ENCODE measurements around the gene MET.
"Not testable (repeated sequence)": the region's sequence is repeated elsewhere in the genome, so short reads cannot be mapped to it uniquely, and the experiment has no call there.

The MET gene

DNA sequence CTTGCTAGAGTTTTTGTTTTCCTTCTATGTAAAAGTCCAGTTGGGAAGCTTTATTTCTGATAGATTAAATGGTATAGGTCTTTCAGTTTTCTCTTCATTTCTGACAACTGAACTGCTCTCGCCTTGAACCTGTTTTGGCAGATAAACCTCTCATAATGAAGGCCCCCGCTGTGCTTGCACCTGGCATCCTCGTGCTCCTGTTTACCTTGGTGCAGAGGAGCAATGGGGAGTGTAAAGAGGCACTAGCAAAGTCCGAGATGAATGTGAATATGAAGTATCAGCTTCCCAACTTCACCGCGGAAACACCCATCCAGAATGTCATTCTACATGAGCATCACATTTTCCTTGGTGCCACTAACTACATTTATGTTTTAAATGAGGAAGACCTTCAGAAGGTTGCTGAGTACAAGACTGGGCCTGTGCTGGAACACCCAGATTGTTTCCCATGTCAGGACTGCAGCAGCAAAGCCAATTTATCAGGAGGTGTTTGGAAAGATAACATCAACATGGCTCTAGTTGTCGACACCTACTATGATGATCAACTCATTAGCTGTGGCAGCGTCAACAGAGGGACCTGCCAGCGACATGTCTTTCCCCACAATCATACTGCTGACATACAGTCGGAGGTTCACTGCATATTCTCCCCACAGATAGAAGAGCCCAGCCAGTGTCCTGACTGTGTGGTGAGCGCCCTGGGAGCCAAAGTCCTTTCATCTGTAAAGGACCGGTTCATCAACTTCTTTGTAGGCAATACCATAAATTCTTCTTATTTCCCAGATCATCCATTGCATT is 27.1 kb downstream of the MET start:
- no peak for DNase-seq (ENCODE audit: low spot score)

DNA sequence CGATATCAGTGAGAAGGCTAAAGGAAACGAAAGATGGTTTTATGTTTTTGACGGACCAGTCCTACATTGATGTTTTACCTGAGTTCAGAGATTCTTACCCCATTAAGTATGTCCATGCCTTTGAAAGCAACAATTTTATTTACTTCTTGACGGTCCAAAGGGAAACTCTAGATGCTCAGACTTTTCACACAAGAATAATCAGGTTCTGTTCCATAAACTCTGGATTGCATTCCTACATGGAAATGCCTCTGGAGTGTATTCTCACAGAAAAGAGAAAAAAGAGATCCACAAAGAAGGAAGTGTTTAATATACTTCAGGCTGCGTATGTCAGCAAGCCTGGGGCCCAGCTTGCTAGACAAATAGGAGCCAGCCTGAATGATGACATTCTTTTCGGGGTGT is 27.7 kb downstream of the MET start:
- DNase-seq (ENCODE audit: low spot score): no peak

- DNase-seq (ENCODE audit: low spot score): no peak
Observed at GRCh38 chr7:116702046-116702785, 30.2 kb downstream of the MET start.

- DNase-seq (ENCODE audit: low spot score): no peak
Observed at GRCh38 chr7:116704650-116705228, 32.7 kb downstream of the MET start.

DNA sequence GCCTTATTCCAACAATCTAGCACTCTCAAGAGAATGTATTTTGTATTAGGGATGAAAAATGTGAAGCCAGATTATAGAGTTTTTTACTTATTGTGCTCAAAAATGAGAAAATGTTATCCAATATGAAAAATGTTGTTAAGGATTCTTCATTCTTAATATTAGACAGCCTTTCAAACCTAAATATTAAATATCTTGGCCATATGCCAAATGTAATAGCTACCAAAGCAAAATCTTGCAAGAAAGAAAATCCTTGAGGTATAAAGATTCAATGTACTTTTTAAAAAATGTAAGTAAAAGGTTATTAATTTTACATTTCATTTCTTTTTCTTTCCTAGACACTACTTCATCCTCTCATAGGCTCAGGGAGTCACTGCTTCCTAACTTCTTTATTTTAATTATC is 33.4 kb downstream of the MET start:
- DNase-seq (ENCODE audit: low spot score): no peak

DNA sequence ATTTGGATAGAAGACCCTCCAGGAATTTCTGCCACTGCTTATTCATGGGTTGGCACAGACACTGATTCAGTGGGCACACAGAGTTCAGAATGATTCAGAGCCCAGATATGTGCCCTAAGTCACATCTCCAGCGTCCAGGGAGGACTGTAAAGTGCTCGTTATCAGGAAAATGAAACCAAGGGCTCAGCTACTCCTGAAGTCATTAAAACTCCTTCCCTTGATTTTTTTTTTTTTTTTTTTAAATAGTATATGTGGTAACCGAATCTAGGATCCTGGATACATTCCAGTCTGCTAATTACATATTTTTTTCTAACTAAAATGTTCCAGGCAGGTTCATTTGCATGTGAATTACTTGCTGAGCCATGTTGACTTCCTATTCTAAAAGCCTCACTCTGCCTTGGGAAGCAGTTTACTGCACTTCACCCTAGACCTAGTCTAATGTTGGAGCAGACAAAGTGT is 34.7 kb downstream of the MET start:
- no peak for DNase-seq (ENCODE audit: low spot score)

DNA sequence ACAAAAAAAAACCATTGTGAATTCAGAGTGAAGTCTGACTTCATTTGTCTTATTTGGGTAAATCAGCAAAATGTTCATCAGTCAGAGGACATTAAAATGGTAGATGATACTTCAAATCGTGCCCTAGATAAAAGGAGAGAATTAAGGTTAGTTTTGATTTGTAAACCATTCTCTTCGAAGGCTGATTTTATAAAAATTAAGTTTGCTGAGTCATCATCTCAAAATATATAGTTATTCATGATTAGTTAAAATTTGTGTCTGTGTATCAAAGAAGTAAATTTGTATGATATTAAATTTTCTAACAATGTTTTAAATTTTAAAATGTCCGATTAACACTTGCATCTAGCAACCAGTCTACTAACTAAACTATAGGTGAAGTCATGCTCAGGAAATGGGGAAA is 35.3 kb downstream of the MET start:
- DNase-seq (ENCODE audit: low spot score): no peak

DNA sequence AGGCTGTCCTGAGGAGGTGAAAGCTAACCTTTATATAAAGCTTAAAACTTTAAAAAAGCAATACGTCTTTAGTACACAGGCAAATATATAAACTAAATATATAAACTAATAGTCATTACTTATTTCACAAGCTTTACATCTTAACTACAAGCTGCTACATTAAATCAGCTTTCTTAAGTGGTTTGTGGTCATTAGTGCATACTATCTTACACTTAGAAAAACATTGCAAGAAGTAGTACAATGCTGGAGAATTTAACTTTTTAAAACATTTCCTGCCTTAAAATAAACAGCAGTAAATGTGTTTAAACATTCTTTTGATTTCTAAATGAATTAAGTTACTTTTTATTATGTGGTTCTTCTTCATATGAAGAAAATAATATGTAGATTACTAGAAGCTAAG is 36.3 kb downstream of the MET start:
- no peak for DNase-seq (ENCODE audit: low spot score)

DNA sequence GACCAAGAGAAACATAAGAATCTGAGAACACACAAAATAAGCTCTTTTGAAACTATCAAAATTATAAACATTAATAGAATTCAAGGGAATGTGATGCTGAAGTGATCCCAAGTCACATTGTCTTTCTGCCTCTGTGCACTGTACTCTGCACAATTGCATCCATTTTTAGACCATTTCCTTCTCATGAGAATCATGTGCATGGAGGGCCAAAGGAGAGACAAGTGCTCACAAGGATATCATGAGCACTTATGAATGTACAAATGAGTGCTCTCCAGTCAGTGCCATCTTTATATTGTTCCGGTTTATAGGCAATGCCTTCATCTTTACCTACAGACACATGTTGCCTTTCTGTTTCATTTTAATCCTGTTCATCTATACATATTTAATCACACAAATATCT is 36.9 kb downstream of the MET start:
- no peak for DNase-seq (ENCODE audit: low spot score)

- no peak for DNase-seq (ENCODE audit: low spot score)
Observed at GRCh38 chr7:116709336-116709735, 37.3 kb downstream of the MET start.

- DNase-seq (ENCODE audit: low spot score): no peak
Observed at GRCh38 chr7:116710764-116711452, 38.9 kb downstream of the MET start.

DNA sequence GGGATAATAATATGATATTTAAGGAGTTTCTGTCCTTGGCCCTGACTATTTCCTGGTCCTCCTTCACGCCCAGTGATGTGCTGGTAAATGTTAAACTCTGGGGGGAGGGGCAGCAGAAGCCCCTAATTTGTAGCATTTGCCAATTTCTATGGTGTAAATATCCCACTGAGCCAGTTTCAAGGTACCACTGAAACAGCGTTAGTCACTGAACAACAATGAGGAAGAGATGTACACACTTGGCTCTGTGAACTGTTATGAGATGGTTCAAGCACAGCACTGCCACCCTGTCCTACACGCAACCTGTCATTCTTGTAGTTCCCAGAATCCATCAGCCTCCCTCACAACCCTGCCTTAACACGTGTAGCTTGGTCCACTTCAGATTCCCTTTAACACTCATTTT is 39.8 kb downstream of the MET start:
- DNase-seq (ENCODE audit: low spot score): no peak

DNA sequence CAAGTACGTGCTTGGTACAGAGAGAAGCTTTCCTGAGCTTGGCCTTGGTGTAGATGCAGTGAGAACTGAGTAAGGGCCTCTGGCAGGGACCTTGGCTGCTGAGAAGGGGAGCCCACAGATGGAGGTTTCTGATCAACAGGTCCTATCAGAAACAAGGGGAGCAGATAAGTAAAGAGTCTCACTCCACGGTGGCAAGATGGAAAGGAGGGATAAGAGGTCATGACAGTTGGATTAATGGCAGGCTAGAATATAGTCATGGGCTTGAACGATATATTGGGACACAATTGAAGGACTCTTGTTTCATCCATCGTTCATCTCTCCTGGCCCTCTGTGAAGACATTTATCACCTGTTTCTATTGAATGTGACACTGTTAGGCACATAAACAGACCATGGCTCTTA is 41.5 kb downstream of the MET start:
- DNase-seq (ENCODE audit: low spot score): no peak

GRCh38 chr7:116713918-116714317 is 41.9 kb downstream of the MET start:
- DNase-seq (ENCODE audit: low spot score): no peak

- DNase-seq (ENCODE audit: low spot score): no peak
Observed at GRCh38 chr7:116715077-116715476, 43.1 kb downstream of the MET start.

DNA sequence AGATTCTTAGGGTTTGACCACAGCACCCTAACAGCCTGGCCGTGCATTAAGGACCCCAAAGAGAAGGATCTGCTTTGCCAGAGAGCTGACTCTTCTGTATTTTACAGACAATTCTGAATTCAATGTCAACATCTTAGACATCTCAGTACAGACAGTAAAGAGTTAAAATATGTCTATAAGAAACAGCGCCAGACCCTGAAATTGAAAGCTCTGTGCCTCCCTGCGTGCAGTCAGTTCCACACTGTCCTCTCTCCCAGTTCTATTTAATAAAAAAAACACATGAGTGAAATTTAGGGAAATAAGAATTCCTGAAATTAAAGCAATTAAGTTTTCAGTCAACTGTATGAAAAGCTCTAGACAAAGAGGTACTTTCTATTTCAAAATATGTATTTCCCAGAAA is 45.1 kb downstream of the MET start:
- DNase-seq (ENCODE audit: low spot score): no peak

- DNase-seq (ENCODE audit: low spot score): not testable (repeated sequence)
Observed at GRCh38 chr7:116723959-116724529, 52.0 kb downstream of the MET start.

DNA sequence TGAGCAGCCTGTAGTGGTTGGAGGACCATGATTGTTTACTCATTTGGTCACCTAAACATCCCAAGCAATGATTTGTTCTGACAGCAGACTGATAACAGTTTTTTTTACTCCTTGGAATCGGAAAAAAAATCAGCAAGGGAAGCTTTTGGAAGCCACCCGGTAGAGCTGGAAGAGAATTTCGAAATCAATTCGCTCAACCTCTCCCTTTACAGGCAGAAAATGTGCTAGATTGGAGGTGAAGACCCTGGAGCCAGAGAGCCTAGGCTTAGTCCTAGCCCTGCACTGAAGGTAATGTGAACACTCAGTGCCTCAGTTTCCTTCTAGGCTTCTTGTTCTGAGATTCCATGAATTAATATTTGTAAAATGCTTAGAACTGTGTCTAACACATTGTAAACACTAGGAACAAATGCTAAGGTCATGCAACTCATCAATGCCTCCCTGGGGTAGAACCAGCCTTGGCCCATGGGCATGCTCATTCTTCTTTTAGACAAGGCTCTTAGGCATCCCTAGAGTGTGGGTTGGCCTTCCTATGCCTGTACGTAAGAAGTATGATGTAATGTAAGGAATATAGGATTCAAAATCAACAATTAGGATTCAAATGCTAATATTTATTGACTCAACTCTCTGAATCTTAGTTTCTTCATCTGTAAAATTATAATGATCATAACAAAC is 52.7 kb downstream of the MET start:
- no peak for DNase-seq (ENCODE audit: low spot score)

DNA sequence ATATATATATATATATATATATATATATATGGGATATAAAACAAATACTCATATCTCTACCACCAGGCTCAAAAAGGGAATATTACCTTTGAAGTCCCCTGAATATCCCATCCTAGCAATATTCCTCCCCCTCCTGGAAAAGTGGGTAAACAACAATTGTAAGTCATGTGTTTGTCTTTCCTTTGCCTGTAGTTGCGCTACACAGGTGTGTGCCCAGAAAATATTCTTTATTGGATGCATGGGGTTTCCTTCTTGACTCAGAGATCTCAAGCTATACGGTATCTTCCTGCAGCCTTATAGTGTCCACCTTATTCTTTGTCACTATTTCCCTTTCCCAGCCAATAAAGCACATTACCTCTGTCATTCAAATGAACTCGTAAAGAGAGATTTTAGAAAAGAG is 54.2 kb downstream of the MET start:
- no peak for DNase-seq (ENCODE audit: low spot score)

DNA sequence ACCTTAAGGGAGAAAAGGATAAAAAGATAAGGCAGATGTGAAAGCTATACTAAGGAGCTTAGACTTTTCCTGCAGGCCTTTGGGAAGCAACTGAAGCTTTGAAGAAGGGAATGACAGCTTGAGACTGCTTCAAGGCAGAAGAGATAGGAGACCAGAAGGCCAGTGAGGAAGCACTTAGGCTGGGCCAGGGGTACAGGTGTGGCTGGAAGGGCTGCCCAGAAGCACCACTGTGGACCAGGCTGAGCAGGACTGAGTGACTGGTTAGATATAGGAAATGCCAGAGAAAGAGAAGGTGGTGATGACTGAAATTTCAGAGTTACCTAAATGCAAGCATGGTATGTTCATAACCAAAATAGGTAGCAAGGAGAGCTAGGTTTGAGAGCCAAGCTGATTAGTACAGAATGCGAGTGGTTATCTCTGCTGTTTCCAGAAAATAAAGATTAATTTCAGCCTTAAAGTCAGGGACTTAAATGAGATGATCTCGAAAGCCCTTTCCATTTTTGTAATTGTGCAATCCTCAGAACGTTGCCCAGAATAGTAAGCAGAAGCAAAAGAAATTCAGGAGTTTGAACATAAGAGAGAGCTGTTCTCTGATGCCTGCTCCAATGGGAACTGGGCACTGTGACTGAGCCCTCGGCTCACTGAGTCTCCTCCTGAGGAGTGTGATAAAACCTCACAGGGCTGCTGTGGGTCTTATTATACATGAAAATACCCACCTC is 54.9 kb downstream of the MET start:
- no peak for DNase-seq (ENCODE audit: low spot score)

DNA sequence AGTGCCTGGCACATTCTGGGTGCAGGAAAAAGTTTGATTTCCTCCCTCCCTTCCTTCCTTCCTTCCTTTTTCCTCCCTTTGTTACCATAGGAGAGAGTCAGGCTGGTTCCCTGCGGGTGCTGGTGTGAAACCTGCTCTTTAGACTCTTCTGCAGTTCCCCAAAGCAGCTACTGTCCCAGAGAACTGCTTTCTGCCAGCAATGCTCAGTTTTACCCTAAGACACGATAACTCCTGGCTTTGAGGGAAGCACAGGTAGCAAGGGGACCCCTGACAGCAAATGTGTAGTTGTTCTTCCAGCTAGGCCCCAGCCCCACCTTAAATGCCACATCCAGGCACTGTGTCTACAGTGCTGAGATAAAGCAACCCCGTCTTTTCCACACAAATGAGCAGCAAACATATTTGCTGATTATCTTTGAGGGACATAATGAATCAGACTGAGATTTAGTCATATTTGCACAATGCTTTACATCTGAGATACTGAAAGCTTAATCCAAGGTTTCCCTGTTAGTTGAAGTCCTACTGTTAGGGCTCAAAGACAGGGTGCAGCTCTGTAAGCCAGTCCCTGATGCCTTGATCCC is 55.5 kb downstream of the MET start:
- no peak for DNase-seq (ENCODE audit: low spot score)
